Transverse colon (tissue), 4 donors: ENCODE measurements around the gene PHLDB2. TPM values are rescaled to one million over a fixed set of nuclear protein-coding genes. Genes with fewer than 3 reads are reported as not detected.

Experiments used
- DNase-seq: peaks from one replicate; pipeline ENCODE4 v3.0.0-alpha.2; 2019
- H3K27ac ChIP-seq, 4 donors: fragments of 200-600 bp; sonication (generic); 2 replicates each; pipeline ENCODE4 v1.5.1; 2016 to 2018; ENCODE audit warnings: inconsistent platforms in 4 of 4
- H3K27me3 ChIP-seq: fragments of 200-600 bp; sonication (generic); 2 replicates; pipeline ENCODE4 v1.5.1; 2017; ENCODE audit warnings: inconsistent platforms
- H3K36me3 ChIP-seq, 4 donors: fragments of 200-600 bp; sonication (generic); 2 replicates each; pipeline ENCODE4 v1.5.1; 2017 to 2019; ENCODE audit warnings: inconsistent platforms in 4 of 4
- H3K4me1 ChIP-seq, 4 donors: fragments of 200-600 bp; sonication (generic); 2 replicates each; pipeline ENCODE4 v1.5.1; 2017 to 2020; ENCODE audit warnings: inconsistent platforms in 4 of 4
- H3K4me3 ChIP-seq, 4 donors: fragments of 200-600 bp; sonication (generic); 1 replicate in 1 of 4; 2 replicates in 3 of 4; pipeline versions ENCODE4 v1.5.1 to v1.6.1; 2017 to 2019; ENCODE audit warnings: inconsistent platforms in 4 of 4
- H3K9me3 ChIP-seq, 2 donors: fragments of 200-600 bp; sonication (generic); 2 replicates each; pipeline ENCODE4 v1.5.1; 2017 to 2019; ENCODE audit warnings: inconsistent platforms in 2 of 2
- CTCF ChIP-seq, 5 experiments: fragments of 200-600 bp in 3 of 5; fragments of 450-650 bp in 2 of 5; sonication (generic) in 3 of 5; IDR thresholded peaks; 1 replicate in 2 of 5; 2 replicates in 3 of 5; pipeline ENCODE4 v1.5.1; 2016 to 2017; ENCODE audit warnings: antibody characterized with exemption in 5 of 5, inconsistent platforms in 3 of 5, mild to moderate bottlenecking in 2 of 5, moderate library complexity in 1 of 5
- EP300 ChIP-seq: sonication (generic); formaldehyde crosslinking; IDR thresholded peaks from one replicate; pipeline ENCODE4 v1.6.1; 2017; ENCODE audit warnings: antibody characterized with exemption, low read depth
- POLR2A ChIP-seq: fragments of 450-650 bp; IDR thresholded peaks from one replicate; pipeline ENCODE4 v1.6.1; 2016; ENCODE audit warnings: antibody characterized with exemption, mild to moderate bottlenecking, moderate library complexity
- POLR2AphosphoS5 ChIP-seq, 3 donors: sonication (generic); formaldehyde crosslinking; IDR thresholded peaks; one replicate each; pipeline ENCODE4 v1.6.1; 2016; ENCODE audit warnings: antibody characterized with exemption in 3 of 3
- WGBS, 2 donors: methylation state at CpG; one replicate each; pipeline ENCODE4 v1.1.5; 2018; ENCODE audit warnings: low coverage in 1 of 2; 5-methylcytosine and 5-hydroxymethylcytosine counted together
- in situ Hi-C, 4 donors: fragments of 200-750 bp; cut with MboI; loops; one replicate each; pipeline versions ENCODE4 v1.15.0 to v1.15.1; 2017; ENCODE audit warnings: low sequenced_read_pairs in 3 of 4, low pct_ligation_motif_present in 1 of 4, low pct_unique_long_range_greater_than_20kb in 1 of 4
- intact Hi-C: fragments of 100-400 bp; cut with DNase I; formaldehyde crosslinking; loops from one replicate; pipeline ENCODE4 v1.15.1; 2023; ENCODE audit warnings: low total_unique reads
- total RNA-seq, 4 donors: library from RNA; depleted of rRNA; stranded (reverse); fragments of >200 nt; gene quantifications; one replicate each; pipeline ENCODE4 v1.1.0, GENCODE V29; 2016

PHLDB2 gene
- total RNA-seq, 4 donors from 2014 or later: 20.3 to 43.8 (median 24.5) TPM

GRCh38 chr3:112017091-112017490 is 158.0 kb downstream of the PHLDB2 start:
- TF ChIP-seq POLR2AphosphoS5 (IDR thresholded peaks at IDR 0.05) (no peak), CTCF (IDR thresholded peaks at IDR 0.05) (no peak), EP300 (no peak)
- Histone ChIP-seq H3K27me3 (no peaks in the 10 kb centered on the region), H3K9me3 (no peaks in the 10 kb centered on the region), H3K36me3 (no peaks in the 10 kb centered on the region), H3K4me1 (peaks cover 0 to 9% (median 0%) of the 10 kb centered on the region in 4 donors), H3K27ac (no peak overlapping the region), H3K4me3 (no peak overlapping the region)
- DNase-seq: no peak
- intact Hi-C loops (no loop called here), in situ Hi-C loops (no loop called here)

- H3K9me3 ChIP-seq: no peaks in the 10 kb centered on the region
- intact Hi-C loops (no loop called here), in situ Hi-C loops (no loop called here)
- WGBS, 2 donors: 94% methylated on average over 4 of the region's 4 CpGs; no CpG with 5 or more reads in 1 of the 2 donors
- TF ChIP-seq POLR2AphosphoS5 (IDR thresholded peaks at IDR 0.05) (no peak), CTCF (IDR thresholded peaks at IDR 0.05) (no peak), POLR2A (no peak), EP300 (no peak)
- no peak for DNase-seq
- H3K27ac ChIP-seq: no peak overlapping the region
- peaks cover 0 to 2% (median 0%) of the 10 kb centered on the region in 4 donors for H3K4me1 ChIP-seq
- no peaks in the 10 kb centered on the region for H3K36me3 ChIP-seq
- no peaks in the 10 kb centered on the region for H3K27me3 ChIP-seq
- no peak overlapping the region for H3K4me3 ChIP-seq
Observed at GRCh38 chr3:112018712-112019111, 159.6 kb downstream of the PHLDB2 start.

- intact Hi-C loops: no loop called here
- Histone ChIP-seq H3K4me3 (no peak overlapping the region), H3K9me3 (no peaks in the 10 kb centered on the region), H3K27me3 (no peaks in the 10 kb centered on the region), H3K27ac (no peak overlapping the region), H3K36me3 (no peaks in the 10 kb centered on the region), H3K4me1 (no peaks in the 10 kb centered on the region)
- no peak for DNase-seq
- TF ChIP-seq POLR2A (no peak), POLR2AphosphoS5 (IDR thresholded peaks at IDR 0.05) (no peak), CTCF (IDR thresholded peaks at IDR 0.05) (no peak), EP300 (no peak)
- 77 to 78% methylated on average over 1 of the region's 1 CpG for WGBS, 2 donors
- in situ Hi-C loops: no loop called here
Observed at GRCh38 chr3:112019716-112020115, 160.7 kb downstream of the PHLDB2 start.

- in situ Hi-C loops (no loop called here), intact Hi-C loops (no loop called here)
- no peak for DNase-seq
- Histone ChIP-seq H3K36me3 (no peaks in the 10 kb centered on the region), H3K9me3 (no peaks in the 10 kb centered on the region), H3K27ac (no peak overlapping the region), H3K4me3 (no peak overlapping the region), H3K27me3 (no peaks in the 10 kb centered on the region), H3K4me1 (no peaks in the 10 kb centered on the region)
- TF ChIP-seq EP300 (no peak), POLR2A (no peak), CTCF (IDR thresholded peaks at IDR 0.05) (no peak)
- 77 to 100% methylated on average over 1 of the region's 1 CpG for WGBS, 2 donors
Observed at GRCh38 chr3:112020674-112021085, 161.6 kb downstream of the PHLDB2 start.

Other genes with a start within 250 kb of the PHLDB2 start
- gene PLCXD2, start 184.6 kb upstream of the PHLDB2 start, total RNA-seq: 1 to 10 TPM; 4.0 to 9.4 (median 5.3) TPM
- gene ABHD10, start 119.8 kb downstream of the PHLDB2 start, total RNA-seq: 10 to 100 TPM in 2 of 4 donors, 1 to 10 TPM in 2; 2.2 to 23.3 (median 9.3) TPM
- 1 to 10 TPM in 1 of 4 donors, under 1 TPM in 2, not detected in 1; 0.64 to 1.5 (median 0.68) TPM for gene TAGLN3, start 139.7 kb downstream of the PHLDB2 start, total RNA-seq
- not detected for gene TMPRSS7, start 175.5 kb downstream of the PHLDB2 start, total RNA-seq
- gene C3orf52, start 227.1 kb downstream of the PHLDB2 start, total RNA-seq: 10 to 100 TPM; 26.9 to 65.7 (median 47.1) TPM